OCI-LY1 (cell line): ENCODE results near the gene HMGN2.

Source experiments
- H2AFZ ChIP-seq: fragments of 200-600 bp; sonication (generic), shearing (Covaris generic); 2 replicates; pipeline ENCODE4 v1.6.0; 2014; ENCODE audit warnings: antibody characterized with exemption, mild to moderate bottlenecking, low read length
- H3F3A ChIP-seq: fragments of 200-600 bp; sonication (generic), shearing (Covaris generic); 2 replicates; pipeline ENCODE4 v1.6.0; 2014; ENCODE audit warnings: mild to moderate bottlenecking, antibody characterized with exemption, low read length, moderate library complexity; ENCODE audit not compliant: insufficient read depth
- H3K27ac ChIP-seq: fragments of 200-600 bp; sonication (generic); 2 replicates; pipeline ENCODE4 v1.5.1; 2014; ENCODE audit warnings: low read length, mixed run types, mild to moderate bottlenecking, low read depth; ENCODE audit not compliant: poor library complexity, severe bottlenecking
- H3K27me3 ChIP-seq: fragments of 200-600 bp; sonication (generic); 2 replicates; pipeline ENCODE4 v1.6.0; 2014; ENCODE audit warnings: antibody characterized with exemption, mild to moderate bottlenecking, low read length, moderate library complexity; ENCODE audit not compliant: insufficient read depth
- H3K36me3 ChIP-seq: fragments of 200-600 bp; sonication (generic); 2 replicates; pipeline ENCODE4 v1.6.1; 2014; ENCODE audit warnings: mild to moderate bottlenecking, antibody characterized with exemption, low read length, moderate library complexity, mixed read lengths; ENCODE audit not compliant: insufficient read depth
- H3K4me1 ChIP-seq: fragments of 200-600 bp; sonication (generic); 2 replicates; pipeline ENCODE4 v1.5.1; 2014; ENCODE audit warnings: mild to moderate bottlenecking, low read length, moderate library complexity; ENCODE audit not compliant: insufficient read depth, severe bottlenecking
- H3K4me2 ChIP-seq: fragments of 200-600 bp; sonication (generic), shearing (Covaris generic); 2 replicates; pipeline ENCODE4 v1.6.1; 2014; ENCODE audit warnings: low read length
- H3K4me3 ChIP-seq: fragments of 200-600 bp; sonication (generic); 2 replicates; pipeline ENCODE4 v1.5.1; 2014; ENCODE audit warnings: low read length, low read depth, mild to moderate bottlenecking, mixed read lengths; ENCODE audit not compliant: poor library complexity, severe bottlenecking
- H3K79me2 ChIP-seq: fragments of 200-600 bp; shearing (Covaris generic); 2 replicates; pipeline ENCODE4 v1.6.1; 2016; ENCODE audit warnings: mixed run types, low read length, mixed read lengths; ENCODE audit not compliant: insufficient read depth
- H3K9ac ChIP-seq: fragments of 200-600 bp; sonication (generic), shearing (Covaris generic); 2 replicates; pipeline ENCODE4 v1.6.1; 2014; ENCODE audit warnings: mild to moderate bottlenecking, low read length, mixed read lengths
- H3K9me2 ChIP-seq: fragments of 200-600 bp; sonication (generic), shearing (Covaris generic); 2 replicates; pipeline ENCODE4 v1.6.1; 2014; ENCODE audit warnings: low read depth, mild to moderate bottlenecking, low read length, mixed read lengths
- H3K9me3 ChIP-seq: fragments of 200-600 bp; shearing (Covaris generic); 2 replicates; pipeline ENCODE4 v1.6.1; 2014; ENCODE audit warnings: low read length, mixed read lengths
- H4K20me1 ChIP-seq: fragments of 200-600 bp; sonication (generic), shearing (Covaris generic); 2 replicates; pipeline ENCODE4 v1.6.0; 2016; ENCODE audit warnings: mild to moderate bottlenecking, low read length; ENCODE audit not compliant: insufficient read depth
- CTCF ChIP-seq: fragments of 200-600 bp; sonication (generic), shearing (Covaris generic); IDR thresholded peaks from 2 replicates; pipeline ENCODE4 v1.5.1; 2017; ENCODE audit warnings: mild to moderate bottlenecking, antibody characterized with exemption, low read length, moderate library complexity, mixed read lengths
- EZH2 ChIP-seq: fragments of 200-600 bp; sonication (generic), shearing (Covaris generic); IDR thresholded peaks from 2 replicates; pipeline ENCODE4 v1.8.0; 2017; ENCODE audit warnings: borderline replicate concordance, mixed run types, mild to moderate bottlenecking, antibody characterized with exemption, low read length, moderate library complexity, mixed read lengths

The HMGN2 gene

GRCh38 chr1:26472901-26473845 lies 933 bp downstream of the HMGN2 start:
- no peak for TF ChIP-seq CTCF
- TF ChIP-seq EZH2 = no peak
- peaks cover 38% of the 10 kb centered on the region for H3K4me1 ChIP-seq

GRCh38 chr1:26474818-26475217 lies 2.6 kb downstream of the HMGN2 start:
- Histone ChIP-seq H3K79me2 (peaks cover 7% of the 10 kb centered on the region), H3K27ac (peak overlapping the region; percentile 10), H3F3A (peaks cover 26% of the 10 kb centered on the region), H3K36me3 (peaks cover 55% of the 10 kb centered on the region), H3K4me1 (peaks cover 38% of the 10 kb centered on the region), H2AFZ (no peak overlapping the region), H3K9me3 (no peaks in the 10 kb centered on the region), H3K4me2 (peak overlapping the region; percentile 72; the same call in 1 of the 2 replicates), H3K9me2 (no peaks in the 10 kb centered on the region), H4K20me1 (no peaks in the 10 kb centered on the region), H3K9ac (no peak overlapping the region; the same call in 1 of the 2 replicates), H3K4me3 (peak overlapping the region; percentile 81), H3K27me3 (no peaks in the 10 kb centered on the region)
- TF ChIP-seq EZH2 (no peak), CTCF (no peak)

More at GRCh38 chr1:26472901-26473845, 933 bp downstream of the HMGN2 start:
- H3K4me3 ChIP-seq = peak overlapping the region; percentile 81
- H3F3A ChIP-seq = peaks cover 22% of the 10 kb centered on the region
- no peaks in the 10 kb centered on the region for H3K9me3 ChIP-seq
- H3K27me3 ChIP-seq = no peaks in the 10 kb centered on the region
- peaks cover 7% of the 10 kb centered on the region for H3K79me2 ChIP-seq
- peak overlapping the region; percentile 92 for H3K4me2 ChIP-seq
- H3K27ac ChIP-seq = peak overlapping the region; percentile 88
- H3K9ac ChIP-seq = peak overlapping the region; percentile 100
- H2AFZ ChIP-seq = no peak overlapping the region
- H4K20me1 ChIP-seq = no peaks in the 10 kb centered on the region
- no peaks in the 10 kb centered on the region for H3K9me2 ChIP-seq
- H3K36me3 ChIP-seq = peaks cover 46% of the 10 kb centered on the region

- Histone ChIP-seq H3K36me3 (peaks cover 61% of the 10 kb centered on the region), H3K27ac (no peak overlapping the region), H2AFZ (no peak overlapping the region), H3K9me3 (no peaks in the 10 kb centered on the region), H3F3A (peaks cover 26% of the 10 kb centered on the region), H3K9ac (no peak overlapping the region), H3K4me1 (peaks cover 31% of the 10 kb centered on the region), H3K9me2 (no peaks in the 10 kb centered on the region), H3K4me3 (no peak overlapping the region), H3K27me3 (no peaks in the 10 kb centered on the region), H4K20me1 (no peaks in the 10 kb centered on the region), H3K4me2 (no peak overlapping the region), H3K79me2 (peaks cover 7% of the 10 kb centered on the region)
- TF ChIP-seq CTCF (no peak), EZH2 (no peak)
These were observed 3.7 kb downstream of the HMGN2 start for GRCh38 chr1:26475989-26476388.
